ENCODE measurements around the gene MAML2.
"Not testable (repeated sequence)": the region's sequence is repeated elsewhere in the genome, so short reads cannot be mapped to it uniquely, and the experiment has no call there.

Gene MAML2

GRCh38 chr11:96275801-96276594 lies 67.0 kb downstream of the MAML2 start:
- Histone ChIP-seq H3K4me2 (no peak overlapping the region), H3K9me3 (no peaks in the 10 kb centered on the region), H3K4me3 (no peak overlapping the region), H3K36me3 (no peaks in the 10 kb centered on the region), H3K4me1 (no peaks in the 10 kb centered on the region), H3K27me3 (no peaks in the 10 kb centered on the region), H3K27ac (no peak overlapping the region), H4K20me1 (no peaks in the 10 kb centered on the region), H3K9ac (no peak overlapping the region)
- TF ChIP-seq Cebpa-rat (IDR thresholded peaks at IDR 0.05), result no peak

DNA sequence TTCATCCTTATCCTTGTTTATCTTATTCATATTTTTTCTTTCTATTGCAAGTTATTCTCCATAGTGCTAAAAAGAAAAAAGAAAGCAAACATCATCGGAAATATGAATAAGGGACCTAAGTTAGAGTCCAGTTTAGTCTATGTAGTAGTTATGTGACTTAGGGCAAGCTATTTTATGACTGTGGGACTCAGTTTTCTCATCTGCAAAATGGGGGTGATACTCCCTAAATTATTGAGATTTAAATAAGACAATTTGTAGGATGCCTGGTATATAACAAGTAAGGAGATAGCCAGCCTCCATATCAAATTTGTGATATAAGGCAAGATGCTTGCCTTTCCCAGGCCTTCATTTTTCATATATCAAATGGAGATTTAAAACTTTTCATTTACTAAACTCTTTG lies 69.5 kb downstream of the MAML2 start:
- Histone ChIP-seq H3K4me1 (no peaks in the 10 kb centered on the region), H3K4me3 (no peak overlapping the region), H3K9ac (no peak overlapping the region), H3K36me3 (no peaks in the 10 kb centered on the region), H4K20me1 (no peaks in the 10 kb centered on the region), H3K27me3 (no peaks in the 10 kb centered on the region), H3K27ac (no peak overlapping the region), H3K9me3 (peaks cover 2% of the 10 kb centered on the region; the same call in 1 of the 2 replicates), H3K4me2 (no peak overlapping the region)
- no peak for TF ChIP-seq Cebpa-rat (IDR thresholded peaks at IDR 0.05)

DNA sequence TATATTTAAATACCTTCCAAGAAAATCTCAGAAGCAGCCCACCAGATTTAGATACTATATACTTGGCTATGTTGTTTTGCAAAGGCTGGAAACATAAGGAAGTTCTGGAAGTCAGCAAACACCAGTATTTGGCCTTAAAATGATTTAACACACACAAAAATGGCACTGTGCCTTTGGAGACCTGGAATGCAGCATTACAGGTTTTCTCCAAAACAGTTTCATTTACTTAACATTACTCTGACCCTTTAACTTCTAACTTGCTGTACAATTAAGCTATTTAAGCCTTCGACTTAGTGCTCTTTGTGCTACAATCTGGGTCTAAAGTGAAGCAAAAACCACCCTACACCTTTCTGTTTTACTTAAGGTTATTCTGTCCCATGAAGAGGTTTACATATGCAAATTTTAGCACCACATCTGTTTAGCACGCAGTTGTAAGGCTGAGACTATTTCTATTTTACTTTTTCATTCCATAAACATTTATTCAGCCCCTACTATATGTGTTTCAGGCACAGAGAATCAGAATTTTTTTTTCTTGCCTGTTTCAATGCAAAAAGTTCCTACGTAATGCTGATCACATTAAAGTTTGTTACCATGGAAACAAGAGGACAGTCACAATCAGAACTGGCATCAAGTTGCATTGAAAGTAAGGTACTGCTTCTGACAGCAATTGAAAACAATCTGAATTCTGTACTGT lies 70.3 kb downstream of the MAML2 start:
- H3K4me3 ChIP-seq, result no peak overlapping the region
- no peaks in the 10 kb centered on the region for H3K27me3 ChIP-seq
- H3K36me3 ChIP-seq, result no peaks in the 10 kb centered on the region
- peaks cover 1% of the 10 kb centered on the region for H3K4me1 ChIP-seq
- H3K4me2 ChIP-seq, result no peak overlapping the region
- no peak overlapping the region for H3K27ac ChIP-seq
- no peak overlapping the region for H3K9ac ChIP-seq
- no peaks in the 10 kb centered on the region for H4K20me1 ChIP-seq
- H3K9me3 ChIP-seq, result peaks cover 6% of the 10 kb centered on the region; the same call in 1 of the 2 replicates
- TF ChIP-seq Cebpa-rat (IDR thresholded peaks at IDR 0.05), result no peak

DNA sequence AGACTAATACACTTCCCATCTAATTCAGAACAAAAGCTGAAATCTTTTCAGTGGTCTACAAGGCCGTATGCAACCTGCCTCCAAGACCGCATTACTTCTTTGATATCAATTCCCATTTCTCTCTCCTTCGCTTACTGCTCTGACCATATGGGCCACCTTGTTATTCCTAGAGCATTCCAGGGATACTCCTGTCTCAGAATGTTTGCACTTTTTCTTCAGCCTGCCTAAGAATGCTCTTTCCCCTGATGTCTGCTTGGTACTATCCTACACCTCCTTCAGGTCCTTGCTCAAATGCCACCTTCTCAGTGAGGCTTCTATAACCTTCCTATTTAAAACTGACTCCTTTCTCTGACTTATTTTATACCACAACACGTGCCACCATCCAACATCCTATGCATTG lies 71.2 kb downstream of the MAML2 start:
- no peak overlapping the region for H3K4me2 ChIP-seq
- H4K20me1 ChIP-seq, result no peaks in the 10 kb centered on the region
- no peak overlapping the region for H3K27ac ChIP-seq
- H3K36me3 ChIP-seq, result no peaks in the 10 kb centered on the region
- no peak overlapping the region for H3K4me3 ChIP-seq
- no peak for TF ChIP-seq Cebpa-rat (IDR thresholded peaks at IDR 0.05)
- no peak overlapping the region for H3K9ac ChIP-seq
- no peaks in the 10 kb centered on the region for H3K27me3 ChIP-seq
- peaks cover 6% of the 10 kb centered on the region; the same call in 1 of the 2 replicates for H3K9me3 ChIP-seq
- H3K4me1 ChIP-seq, result peaks cover 10% of the 10 kb centered on the region

- peaks cover 15% of the 10 kb centered on the region for H3K4me1 ChIP-seq
- H3K4me2 ChIP-seq, H3K27me3 ChIP-seq, H4K20me1 ChIP-seq, H3K4me3 ChIP-seq, H3K27ac ChIP-seq, H3K9me3 ChIP-seq, H3K9ac ChIP-seq, H3K36me3 ChIP-seq: not testable (repeated sequence)
These were observed 71.6 kb downstream of the MAML2 start for GRCh38 chr11:96271352-96271751.

- not testable (repeated sequence) for H3K4me2 ChIP-seq, H3K27ac ChIP-seq, H3K4me3 ChIP-seq
These were observed 74.5 kb downstream of the MAML2 start for GRCh38 chr11:96268527-96268926.

GRCh38 chr11:96267496-96268032 lies 75.4 kb downstream of the MAML2 start:
- no peak overlapping the region for H3K4me3 ChIP-seq
- peak overlapping the region; percentile 41 for H3K4me2 ChIP-seq
- TF ChIP-seq Cebpa-rat (IDR thresholded peaks at IDR 0.05), result no peak
- no peaks in the 10 kb centered on the region for H3K36me3 ChIP-seq
- no peaks in the 10 kb centered on the region for H3K27me3 ChIP-seq
- H3K9me3 ChIP-seq, result peaks cover 6% of the 10 kb centered on the region; the same call in 1 of the 2 replicates
- no peak overlapping the region for H3K9ac ChIP-seq
- no peaks in the 10 kb centered on the region for H4K20me1 ChIP-seq
- no peak overlapping the region for H3K27ac ChIP-seq
- peaks cover 21% of the 10 kb centered on the region for H3K4me1 ChIP-seq

More at GRCh38 chr11:96268527-96268926, 74.5 kb downstream of the MAML2 start:
- H3K27me3 ChIP-seq, H3K9ac ChIP-seq, H3K36me3 ChIP-seq, H3K9me3 ChIP-seq, H4K20me1 ChIP-seq: not testable (repeated sequence)
- H3K4me1 ChIP-seq, result peaks cover 21% of the 10 kb centered on the region

GRCh38 chr11:96267001-96267495 lies 75.9 kb downstream of the MAML2 start:
- Histone ChIP-seq H3K27me3 (no peaks in the 10 kb centered on the region), H3K27ac (no peak overlapping the region), H4K20me1 (no peaks in the 10 kb centered on the region), H3K4me1 (peaks cover 21% of the 10 kb centered on the region), H3K4me3 (no peak overlapping the region), H3K4me2 (peak overlapping the region; percentile 41), H3K36me3 (no peaks in the 10 kb centered on the region), H3K9ac (no peak overlapping the region), H3K9me3 (peaks cover 6% of the 10 kb centered on the region; the same call in 1 of the 2 replicates)
- no peak for TF ChIP-seq Cebpa-rat (IDR thresholded peaks at IDR 0.05)

DNA sequence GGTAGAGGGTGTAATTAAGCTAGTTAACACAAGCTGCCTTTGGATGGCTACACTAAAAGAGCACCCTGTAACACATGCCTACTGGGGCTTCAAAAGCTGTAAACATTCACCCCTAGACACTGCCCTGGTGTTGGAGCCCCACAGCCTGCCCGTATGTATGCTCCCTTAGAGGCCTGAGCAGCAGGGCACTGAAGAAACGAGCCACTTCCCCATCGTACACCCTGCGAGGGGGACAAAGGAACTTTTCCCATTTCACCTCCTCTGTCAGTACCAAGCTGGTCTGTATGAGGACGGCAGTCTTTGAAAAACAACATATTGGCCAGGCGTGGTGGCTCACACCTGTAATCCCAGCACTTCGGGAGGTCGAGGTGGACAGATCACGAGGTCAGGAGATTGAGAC lies 77.0 kb downstream of the MAML2 start:
- TF ChIP-seq Cebpa-rat (IDR thresholded peaks at IDR 0.05), result no peak
- Histone ChIP-seq H3K4me1 (peaks cover 21% of the 10 kb centered on the region), H3K9ac (no peak overlapping the region), H3K9me3 (peaks cover 6% of the 10 kb centered on the region; the same call in 1 of the 2 replicates), H3K4me2 (no peak overlapping the region), H3K27ac (no peak overlapping the region), H4K20me1 (no peaks in the 10 kb centered on the region), H3K27me3 (no peaks in the 10 kb centered on the region), H3K4me3 (no peak overlapping the region), H3K36me3 (no peaks in the 10 kb centered on the region)

GRCh38 chr11:96265220-96265737 lies 77.7 kb downstream of the MAML2 start:
- Histone ChIP-seq H3K4me2 (no peak overlapping the region), H3K27ac (no peak overlapping the region), H3K9ac (no peak overlapping the region)

More at GRCh38 chr11:96265220-96265737, 77.7 kb downstream of the MAML2 start:
- H3K4me1 ChIP-seq, result peaks cover 21% of the 10 kb centered on the region
- no peaks in the 10 kb centered on the region for H3K36me3 ChIP-seq
- H4K20me1 ChIP-seq, result no peaks in the 10 kb centered on the region
- H3K4me3 ChIP-seq, result no peak overlapping the region
- TF ChIP-seq Cebpa-rat (IDR thresholded peaks at IDR 0.05), result no peak
- peaks cover 6% of the 10 kb centered on the region; the same call in 1 of the 2 replicates for H3K9me3 ChIP-seq
- H3K27me3 ChIP-seq, result no peaks in the 10 kb centered on the region
